Cardiac muscle cell (in vitro differentiated cells and primary cell): ENCODE results near the gene TMEM266. TPM values are rescaled to one million over a fixed set of nuclear protein-coding genes. Genes with fewer than 3 reads are reported as not detected.
A peak's percentile ranks its signal among the peaks of the same experiment; 100 is the strongest.

Experiments used
- DNase-seq, 2 donors: peaks; one replicate each; pipeline versions ENCODE4 v3.0.0 to v3.0.0-alpha.2; 2010 to 2017; ENCODE audit warnings: low read depth in 1 of 2, low spot score in 1 of 2
- H3K27ac ChIP-seq: fragments of 200-600 bp; sonication (generic); 2 replicates; pipeline ENCODE4 v1.5.1; 2016
- H3K27me3 ChIP-seq: fragments of 200-600 bp; sonication (generic); 2 replicates; pipeline ENCODE4 v1.6.0; 2016; ENCODE audit warnings: control low read depth
- H3K36me3 ChIP-seq: fragments of 200-600 bp; sonication (generic); 2 replicates; pipeline ENCODE4 v1.5.1; 2016; ENCODE audit warnings: control low read depth
- H3K4me1 ChIP-seq: fragments of 200-600 bp; sonication (generic); 2 replicates; pipeline ENCODE4 v1.8.1; 2017; ENCODE audit warnings: low read depth, mild to moderate bottlenecking, mixed run types
- H3K4me3 ChIP-seq: fragments of 200-600 bp; sonication (generic); 2 replicates; pipeline ENCODE4 v1.5.1; 2016; ENCODE audit warnings: mild to moderate bottlenecking
- H3K9me3 ChIP-seq: fragments of 200-600 bp; sonication (generic); 2 replicates; pipeline ENCODE4 v1.5.1; 2017; ENCODE audit warnings: low read depth, mild to moderate bottlenecking, control low read depth
- CTCF ChIP-seq: IDR thresholded peaks from 2 replicates; pipeline ENCODE4 v1.5.1; 2012; ENCODE audit warnings: low read depth, mild to moderate bottlenecking, low read length
- polyA plus RNA-seq: library from polyadenylated mRNA; unstranded; fragments of >200 nt; fragmentation: Nextera tagmentation; extraction: Ambion mirVana; gene quantifications from 2 replicates; pipeline ENCODE4 v1.2.1, GENCODE V29; 2016
- total RNA-seq: library from RNA; depleted of rRNA; stranded (reverse); fragments of >200 nt; gene quantifications from 2 replicates; pipeline ENCODE4 v1.2.3, GENCODE V29; 2016

Gene TMEM266
- total and polyA plus RNA-seq, 2 experiments from 2014 or later = 0.12 to 1.5 TPM

DNA sequence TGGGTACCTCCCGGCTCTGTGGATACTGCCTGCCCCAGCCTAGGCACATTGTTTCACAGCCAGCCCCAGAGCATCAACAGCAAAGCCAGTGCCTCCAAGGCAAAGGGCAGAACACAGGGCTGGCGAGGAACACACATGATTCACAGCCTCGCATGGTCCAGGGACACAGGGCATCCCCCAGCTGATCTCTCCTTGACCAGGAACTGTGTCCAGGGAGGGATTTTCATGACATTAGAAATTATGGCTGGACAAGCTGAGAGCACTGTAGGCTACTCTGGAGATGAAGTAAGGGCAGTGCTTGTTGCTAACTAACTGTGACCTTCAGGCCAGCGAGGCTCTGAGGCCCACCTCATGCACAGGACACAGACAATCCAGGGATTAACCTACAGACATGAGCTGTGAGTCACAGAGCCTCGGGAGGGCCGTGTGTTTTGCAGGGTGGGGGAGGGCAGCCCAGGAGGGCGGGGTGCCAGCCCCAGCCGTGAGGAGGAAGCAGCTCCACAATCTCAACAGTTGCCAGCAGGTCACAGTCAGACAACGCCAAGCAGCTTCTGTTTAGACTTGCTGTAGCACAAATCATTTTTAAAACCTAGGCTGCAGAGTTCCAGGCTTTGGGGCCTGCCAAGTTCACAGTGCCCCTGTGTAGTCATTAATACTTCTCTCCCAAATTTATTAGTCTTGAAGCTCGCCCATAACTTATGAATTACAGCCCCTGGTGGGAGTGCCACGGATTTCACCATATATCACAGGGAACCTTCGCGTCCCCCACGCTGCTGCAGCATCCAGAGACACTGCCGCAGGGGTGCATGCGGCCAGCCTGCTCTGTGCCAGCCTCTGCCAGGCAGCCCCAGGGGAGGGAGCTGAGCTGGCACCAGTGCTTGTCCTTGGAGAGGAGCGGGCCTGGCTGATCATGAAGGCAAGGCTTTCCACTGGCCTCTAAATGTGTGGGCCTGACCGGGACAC, 136.8 kb downstream of the TMEM266 start:
- TF ChIP-seq CTCF = no peak
- Histone ChIP-seq H3K4me3 (no peak overlapping the region), H3K9me3 (no peaks in the 10 kb centered on the region), H3K27me3 (no peaks in the 10 kb centered on the region), H3K4me1 (peaks cover 7% of the 10 kb centered on the region), H3K36me3 (no peaks in the 10 kb centered on the region), H3K27ac (peak overlapping the region; percentile 44)
- DNase-seq = peak; percentile 30 to 88

DNA sequence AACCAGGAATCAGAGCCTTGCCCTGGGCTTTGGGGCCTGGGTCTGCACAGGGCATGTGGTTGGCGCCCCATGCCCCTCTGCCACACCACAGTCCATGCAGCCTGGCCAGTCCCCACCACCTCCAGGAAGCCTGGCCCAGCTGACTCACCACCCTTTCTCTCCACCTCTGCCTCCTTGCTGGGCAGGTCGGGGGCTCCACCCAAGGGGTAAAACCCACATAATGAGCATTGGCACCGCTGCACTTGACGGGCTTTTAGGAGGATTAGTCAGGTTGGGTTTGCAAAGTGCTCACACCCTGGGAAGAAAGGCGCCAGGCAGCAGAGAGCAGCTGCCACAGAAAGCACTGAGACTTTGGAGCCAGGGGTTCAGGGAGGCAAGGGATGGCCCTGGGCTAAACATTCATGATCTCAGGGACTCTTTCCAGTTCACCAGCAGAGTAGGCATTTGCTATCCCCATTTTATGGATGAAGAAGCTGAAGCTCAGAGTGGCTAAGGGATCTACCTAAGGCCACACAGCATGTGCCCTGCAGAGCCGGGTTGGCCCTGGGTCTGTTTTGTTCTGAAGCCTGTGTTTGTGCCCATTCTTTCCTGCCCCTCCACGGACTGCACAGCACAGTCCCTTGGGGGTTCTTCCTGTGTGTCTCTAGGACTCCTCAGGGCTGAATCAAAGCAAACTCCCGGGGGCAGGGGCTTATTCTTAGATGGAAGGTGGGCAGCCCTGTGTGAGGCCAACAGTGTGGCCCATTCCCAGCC, 138.1 kb downstream of the TMEM266 start:
- DNase-seq = no peak
- Histone ChIP-seq H3K9me3 (no peaks in the 10 kb centered on the region), H3K27me3 (no peaks in the 10 kb centered on the region), H3K36me3 (no peaks in the 10 kb centered on the region), H3K27ac (no peak overlapping the region), H3K4me3 (no peak overlapping the region), H3K4me1 (peaks cover 7% of the 10 kb centered on the region)
- no peak for TF ChIP-seq CTCF

- no peak overlapping the region for H3K4me3 ChIP-seq
- TF ChIP-seq CTCF = no peak
- no peaks in the 10 kb centered on the region for H3K9me3 ChIP-seq
- H3K36me3 ChIP-seq = no peaks in the 10 kb centered on the region
- no peak overlapping the region for H3K27ac ChIP-seq
- no peak for DNase-seq
- H3K4me1 ChIP-seq = peaks cover 7% of the 10 kb centered on the region
- H3K27me3 ChIP-seq = no peaks in the 10 kb centered on the region
These were observed 138.8 kb downstream of the TMEM266 start for GRCh38 chr15:76198456-76199105.

- H3K4me1 ChIP-seq = peaks cover 7% of the 10 kb centered on the region
- no peaks in the 10 kb centered on the region for H3K9me3 ChIP-seq
- no peak for TF ChIP-seq CTCF
- no peaks in the 10 kb centered on the region for H3K36me3 ChIP-seq
- no peak overlapping the region for H3K27ac ChIP-seq
- H3K4me3 ChIP-seq = no peak overlapping the region
- DNase-seq = peak in 1 of 2 donors; percentile 88
- no peaks in the 10 kb centered on the region for H3K27me3 ChIP-seq
These were observed 139.6 kb downstream of the TMEM266 start for GRCh38 chr15:76199106-76200082.

GRCh38 chr15:76200083-76200465, 140.3 kb downstream of the TMEM266 start:
- DNase-seq = no peak
- TF ChIP-seq CTCF = no peak
- Histone ChIP-seq H3K27me3 (no peaks in the 10 kb centered on the region), H3K9me3 (no peaks in the 10 kb centered on the region), H3K27ac (no peak overlapping the region), H3K4me1 (peaks cover 7% of the 10 kb centered on the region), H3K36me3 (no peaks in the 10 kb centered on the region), H3K4me3 (no peak overlapping the region)
